ENCODE measurements around the gene ATP6V1G3.

GRCh38 chr1:198519639-198520501 lies 20.6 kb downstream of the ATP6V1G3 start:
- TF ChIP-seq CTCF (IDR thresholded peaks at IDR 0.05; ENCODE audit: insufficient read depth, low read length, poor library complexity, severe bottlenecking) (no peak), EZH2phosphoT487 (conservative IDR thresholded peaks at IDR 0.05; ENCODE audit: low read length) (no peak)

All from SU-DHL-6 (cell line).